Astrocyte of the spinal cord (primary cell): ENCODE data around the gene CCAR1.
"Not testable (repeated sequence)": the region's sequence is repeated elsewhere in the genome, so short reads cannot be mapped to it uniquely, and the experiment has no call there.

ENCODE experiments used
- DNase-seq: peaks from one replicate; pipeline ENCODE4 v3.0.0; 2011; ENCODE audit warnings: low read depth, low spot score
- H3K4me3 ChIP-seq: 2 replicates; pipeline ENCODE4 v1.5.1; 2011; ENCODE audit warnings: low read depth, mild to moderate bottlenecking, low read length, moderate library complexity
- CTCF ChIP-seq: IDR thresholded peaks from 2 replicates; pipeline ENCODE4 v1.5.1; 2012; ENCODE audit warnings: low read depth, mild to moderate bottlenecking, low read length, inconsistent platforms
- in situ Hi-C: cut with HindIII; loops from 2 replicates; pipeline ENCODE4 v1.10.0; 2017; ENCODE audit warnings: low sequenced_read_pairs

CCAR1 gene

GRCh38 chr10:68735119-68735518 is 14.1 kb downstream of the CCAR1 start:
- in situ Hi-C loops, result no loop called here
- DNase-seq, result no peak
- TF ChIP-seq CTCF, result no peak
- H3K4me3 ChIP-seq, result no peak overlapping the region

GRCh38 chr10:68735739-68736138 is 14.7 kb downstream of the CCAR1 start:
- DNase-seq, H3K4me3 ChIP-seq, in situ Hi-C loops: not testable (repeated sequence)

GRCh38 chr10:68740676-68741075 is 19.6 kb downstream of the CCAR1 start:
- DNase-seq, in situ Hi-C loops, H3K4me3 ChIP-seq: not testable (repeated sequence)

GRCh38 chr10:68742397-68742796 is 21.4 kb downstream of the CCAR1 start:
- in situ Hi-C loops, result no loop called here
- no peak for DNase-seq
- no peak for TF ChIP-seq CTCF
- H3K4me3 ChIP-seq, result no peak overlapping the region

GRCh38 chr10:68752711-68753350 is 31.8 kb downstream of the CCAR1 start:
- in situ Hi-C loops, result no loop called here
- no peak for DNase-seq

GRCh38 chr10:68756246-68756645 is 35.2 kb downstream of the CCAR1 start:
- no peak for DNase-seq
- TF ChIP-seq CTCF, result no peak
- in situ Hi-C loops, result no loop called here
- no peak overlapping the region for H3K4me3 ChIP-seq

More at GRCh38 chr10:68752711-68753350, 31.8 kb downstream of the CCAR1 start:
- no peak overlapping the region for H3K4me3 ChIP-seq
- TF ChIP-seq CTCF, result no peak

- in situ Hi-C loops, result no loop called here
These were observed 35.7 kb downstream of the CCAR1 start for GRCh38 chr10:68756766-68757165.

More at GRCh38 chr10:68756766-68757165, 35.7 kb downstream of the CCAR1 start:
- no peak for TF ChIP-seq CTCF
- DNase-seq, result no peak
- no peak overlapping the region for H3K4me3 ChIP-seq
